ENCODE data around the gene FMNL2. TPM values are rescaled to one million over a fixed set of nuclear protein-coding genes. Genes with fewer than 3 reads are reported as not detected.
A peak's percentile ranks its signal among the peaks of the same experiment; 100 is the strongest.

Gene FMNL2
- total RNA-seq, 1 experiment from 2014 or later, result 33.6 TPM

DNA sequence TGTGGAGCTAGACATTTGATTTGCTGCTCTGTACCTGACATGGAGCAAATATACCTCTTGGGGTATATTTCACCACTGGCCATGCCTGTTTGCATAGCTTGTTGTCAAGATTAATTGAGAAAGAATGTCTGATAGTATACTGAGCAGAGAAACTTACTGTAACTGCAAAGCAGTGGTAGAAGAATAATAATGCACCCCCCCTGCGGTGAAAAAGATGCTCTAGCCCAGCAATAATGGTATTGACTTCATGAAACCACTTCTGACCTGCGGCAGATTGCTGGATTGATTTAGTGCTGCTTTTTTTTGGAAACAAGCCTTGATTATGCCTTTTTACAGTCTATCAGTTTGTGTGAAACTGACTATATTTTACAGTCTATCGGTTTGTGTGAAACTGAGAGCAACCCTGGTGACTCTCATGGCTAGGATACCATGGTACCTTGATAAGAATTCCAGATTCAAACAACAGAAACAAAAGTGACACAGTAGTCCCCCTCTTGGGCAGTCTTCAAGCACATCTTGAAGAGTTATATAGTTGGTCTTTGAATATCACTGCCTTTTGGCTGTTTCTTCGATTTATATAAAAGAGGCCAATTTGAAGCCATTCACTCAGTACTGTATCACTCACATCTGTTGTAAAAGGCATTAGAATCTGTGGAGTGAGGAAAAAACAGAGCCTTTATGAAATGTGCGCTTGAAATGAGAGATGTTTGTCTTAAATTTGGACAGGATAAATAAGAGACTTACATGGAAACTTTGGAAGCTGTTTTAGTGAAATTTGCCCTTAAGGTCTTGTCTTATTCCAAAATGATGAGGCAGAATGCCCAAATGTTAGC is 102.5 kb downstream of the FMNL2 start:
- WGBS (ENCODE audit: extremely low coverage, insufficient read length, low lambda C conversion rate), result no CpG with 5 or more reads among the region's 5 CpGs
- Histone ChIP-seq H3K56ac (ENCODE audit: insufficient read length, low read depth, low read length) (no peak overlapping the region), H3K79me2 (ENCODE audit: insufficient read depth, low read length) (peaks cover 8% of the 10 kb centered on the region; the same call in 1 of the 2 replicates), H3K4me1 (ENCODE audit: insufficient read depth, low read length) (peaks cover 19% of the 10 kb centered on the region), H2BK20ac (ENCODE audit: low read depth, low read length, poor library complexity, severe bottlenecking) (no peak overlapping the region), H2BK15ac (ENCODE audit: low read depth, low read length) (no peak overlapping the region), H3K9ac (ENCODE audit: extremely low read depth, insufficient read length, low read length) (no peak overlapping the region), H3K14ac (ENCODE audit: insufficient read depth, low read length) (no peak overlapping the region), H2AFZ (ENCODE audit: low read length) (no peak overlapping the region), H3K79me1 (ENCODE audit: insufficient read depth, low read depth, low read length, poor library complexity, severe bottlenecking) (peaks cover 7% of the 10 kb centered on the region), H2BK12ac (ENCODE audit: insufficient read length, low read depth, low read length) (no peak overlapping the region), H3K23me2 (ENCODE audit: insufficient read length, low read depth, low read length, poor library complexity, severe bottlenecking) (no peaks in the 10 kb centered on the region), H2BK5ac (ENCODE audit: insufficient read length, low read length) (no peak overlapping the region), H3K18ac (ENCODE audit: insufficient read length, low read depth, low read length) (no peak overlapping the region), H3K23ac (ENCODE audit: insufficient read length, low read depth, low read length) (no peak overlapping the region), H3T11ph (ENCODE audit: low read length) (no peak overlapping the region), H4K8ac (replicated peaks; ENCODE audit: insufficient read length, low read depth, low read length) (no peak overlapping the region), H3K4ac (ENCODE audit: low read depth, low read length) (no peak overlapping the region), H4K91ac (ENCODE audit: insufficient read length, low read depth, low read length) (no peak overlapping the region), H3K27me3 (ENCODE audit: insufficient read depth, low read length) (no peaks in the 10 kb centered on the region), H3K9me3 (ENCODE audit: control insufficient read depth, low read depth, low read length) (no peaks in the 10 kb centered on the region), H3K4me2 (ENCODE audit: insufficient read depth, insufficient read length, low read length) (no peak overlapping the region), H2BK120ac (ENCODE audit: low read depth, low read length, poor library complexity, severe bottlenecking) (no peak overlapping the region), H4K5ac (ENCODE audit: insufficient read length, low read depth, low read length) (no peak overlapping the region), H3K27ac (ENCODE audit: insufficient read length, low read depth, low read length) (no peak overlapping the region), H2AK5ac (ENCODE audit: insufficient read length, low read length) (no peak overlapping the region), H4K20me1 (ENCODE audit: control insufficient read depth, insufficient read depth, insufficient read length) (no peaks in the 10 kb centered on the region)
- H3K27me3 Mint-ChIP-seq (ENCODE audit: low read depth), result no peaks in the 10 kb centered on the region
- DNase-seq, result no peak
- no peaks in the 10 kb centered on the region for H3K9me3 Mint-ChIP-seq
- peak overlapping the region in 1 of 3 experiments; percentile 28; a peak in 1 of 7 replicates for H3K27ac Mint-ChIP-seq
- no peak overlapping the region for H3K4me3 Mint-ChIP-seq
- TF ChIP-seq, protein P1, sequence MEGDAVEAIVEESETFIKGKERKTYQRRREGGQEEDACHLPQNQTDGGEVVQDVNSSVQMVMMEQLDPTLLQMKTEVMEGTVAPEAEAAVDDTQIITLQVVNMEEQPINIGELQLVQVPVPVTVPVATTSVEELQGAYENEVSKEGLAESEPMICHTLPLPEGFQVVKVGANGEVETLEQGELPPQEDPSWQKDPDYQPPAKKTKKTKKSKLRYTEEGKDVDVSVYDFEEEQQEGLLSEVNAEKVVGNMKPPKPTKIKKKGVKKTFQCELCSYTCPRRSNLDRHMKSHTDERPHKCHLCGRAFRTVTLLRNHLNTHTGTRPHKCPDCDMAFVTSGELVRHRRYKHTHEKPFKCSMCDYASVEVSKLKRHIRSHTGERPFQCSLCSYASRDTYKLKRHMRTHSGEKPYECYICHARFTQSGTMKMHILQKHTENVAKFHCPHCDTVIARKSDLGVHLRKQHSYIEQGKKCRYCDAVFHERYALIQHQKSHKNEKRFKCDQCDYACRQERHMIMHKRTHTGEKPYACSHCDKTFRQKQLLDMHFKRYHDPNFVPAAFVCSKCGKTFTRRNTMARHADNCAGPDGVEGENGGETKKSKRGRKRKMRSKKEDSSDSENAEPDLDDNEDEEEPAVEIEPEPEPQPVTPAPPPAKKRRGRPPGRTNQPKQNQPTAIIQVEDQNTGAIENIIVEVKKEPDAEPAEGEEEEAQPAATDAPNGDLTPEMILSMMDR (conservative IDR thresholded peaks at IDR 0.05), result no peak
- H3K36me3 Mint-ChIP-seq (ENCODE audit: insufficient read depth in 1 of 3, low read depth in 3 of 3), result no peaks in the 10 kb centered on the region
- H3K4me1 Mint-ChIP-seq, result peaks cover 70 to 83% of the 10 kb centered on the region in 2 experiments

Measured in H9 (cell line).